Trophoblast cell (in vitro differentiated cells and primary cell): ENCODE measurements around the gene MAP6D1. TPM values are rescaled to one million over a fixed set of nuclear protein-coding genes. Genes with fewer than 3 reads are reported as not detected.

Experiments
- DNase-seq, 2 donors: peaks; one replicate each; pipeline ENCODE4 v3.0.0-alpha.2; 2016
- H2AFZ ChIP-seq: 2 replicates; pipeline ENCODE4 v1.6.1; 2013; ENCODE audit warnings: low read length, moderate library complexity, mild to moderate bottlenecking; ENCODE audit not compliant: insufficient read depth, poor library complexity
- H2AK5ac ChIP-seq: 2 replicates; pipeline ENCODE4 v1.6.1; 2013; ENCODE audit warnings: mild to moderate bottlenecking, low read length
- H2BK120ac ChIP-seq: 2 replicates; pipeline ENCODE4 v1.6.1; 2013; ENCODE audit warnings: low read length, mild to moderate bottlenecking, moderate library complexity; ENCODE audit not compliant: insufficient read depth, poor library complexity
- H2BK12ac ChIP-seq: 2 replicates; pipeline ENCODE4 v1.6.1; 2013; ENCODE audit warnings: mild to moderate bottlenecking, low read length, moderate library complexity
- H2BK5ac ChIP-seq: 2 replicates; pipeline ENCODE4 v1.6.1; 2013; ENCODE audit warnings: low read length, low read depth, moderate library complexity, mild to moderate bottlenecking; ENCODE audit not compliant: poor library complexity
- H3K14ac ChIP-seq: 2 replicates; pipeline ENCODE4 v1.6.1; 2013; ENCODE audit warnings: mild to moderate bottlenecking, low read length
- H3K18ac ChIP-seq: 2 replicates; pipeline ENCODE4 v1.6.1; 2013; ENCODE audit warnings: mild to moderate bottlenecking, low read length
- H3K23ac ChIP-seq: 2 replicates; pipeline ENCODE4 v1.6.1; 2013; ENCODE audit warnings: low read length
- H3K27ac ChIP-seq: 2 replicates; pipeline ENCODE4 v1.5.1; 2013; ENCODE audit warnings: low read depth, mild to moderate bottlenecking, inconsistent platforms, low read length, moderate library complexity
- H3K27me3 ChIP-seq: 2 replicates; pipeline ENCODE4 v1.6.1; 2013; ENCODE audit warnings: inconsistent platforms, mild to moderate bottlenecking, low read length, moderate library complexity; ENCODE audit not compliant: insufficient read depth
- H3K36me3 ChIP-seq, 2 experiments: 1 replicate in 1 of 2; 2 replicates in 1 of 2; pipeline ENCODE4 v1.6.1; 2013; ENCODE audit warnings: low read length in 2 of 2, mild to moderate bottlenecking in 2 of 2, moderate library complexity in 1 of 2; ENCODE audit not compliant: insufficient read depth in 2 of 2, control insufficient read depth in 1 of 2
- H3K4ac ChIP-seq: 2 replicates; pipeline ENCODE4 v1.6.1; 2013; ENCODE audit warnings: low read depth, mild to moderate bottlenecking, low read length, moderate library complexity
- H3K4me1 ChIP-seq, 2 experiments: 1 replicate in 1 of 2; 2 replicates in 1 of 2; pipeline ENCODE4 v1.6.1; 2013; ENCODE audit warnings: low read length in 2 of 2, mild to moderate bottlenecking in 2 of 2, moderate library complexity in 1 of 2; ENCODE audit not compliant: insufficient read depth in 2 of 2, control insufficient read depth in 1 of 2
- H3K4me2 ChIP-seq: 2 replicates; pipeline ENCODE4 v1.6.1; 2013; ENCODE audit warnings: inconsistent platforms, mild to moderate bottlenecking, low read length, moderate library complexity
- H3K4me3 ChIP-seq: 2 replicates; pipeline ENCODE4 v1.5.1; 2013; ENCODE audit warnings: mild to moderate bottlenecking, low read depth, low read length, inconsistent platforms
- H3K79me1 ChIP-seq: one replicate; pipeline ENCODE4 v1.6.1; 2013; ENCODE audit warnings: low read length
- H3K79me2 ChIP-seq: 2 replicates; pipeline ENCODE4 v1.6.1; 2013; ENCODE audit warnings: low read length, mild to moderate bottlenecking; ENCODE audit not compliant: control insufficient read depth, insufficient read depth, poor library complexity
- H3K9ac ChIP-seq: 2 replicates; pipeline ENCODE4 v1.6.1; 2013; ENCODE audit warnings: mild to moderate bottlenecking, low read length
- H3K9me3 ChIP-seq: 2 replicates; pipeline ENCODE4 v1.6.1; 2013; ENCODE audit warnings: low read depth, mild to moderate bottlenecking, control low read depth, inconsistent platforms, low read length; ENCODE audit not compliant: insufficient read depth
- H4K12ac ChIP-seq: 2 replicates; pipeline ENCODE4 v1.6.1; 2013; ENCODE audit warnings: low read depth, mild to moderate bottlenecking, low read length, moderate library complexity
- H4K8ac ChIP-seq: 2 replicates; pipeline ENCODE4 v1.6.1; 2013; ENCODE audit warnings: low read depth, mild to moderate bottlenecking, low read length, moderate library complexity
- H4K91ac ChIP-seq: one replicate; pipeline ENCODE4 v1.6.1; 2013; ENCODE audit warnings: low read depth, mild to moderate bottlenecking, low read length, moderate library complexity
- WGBS: extraction: QIAGEN DNeasy Blood & Tissue Kit; methylation state at CpG from one replicate; pipeline ENCODE4 v1.1.7; 2013; ENCODE audit warnings: missing lambda C conversion rate; ENCODE audit not compliant: insufficient read length, insufficient coverage; ENCODE audit errors: extremely low coverage; 5-methylcytosine and 5-hydroxymethylcytosine counted together
- polyA plus RNA-seq: library from polyadenylated mRNA; stranded (reverse); fragments of 200-250 nt; gene quantifications from 2 replicates; pipeline ENCODE4 v1.2.3, GENCODE V29; 2013

The MAP6D1 gene
- 3.0 and 3.5 TPM in 2 replicates for polyA plus RNA-seq

- Histone ChIP-seq H3K79me1 (no peaks in the 10 kb centered on the region), H3K4me1 (peaks cover 9 to 10% of the 10 kb centered on the region in 2 experiments), H3K36me3 (peaks cover 7 to 16% of the 10 kb centered on the region in 2 experiments), H3K27ac (no peak within 1 kb of the TSS), H3K9ac (peak within 1 kb of the TSS; percentile 79), H4K8ac (no peak within 1 kb of the TSS), H3K9me3 (no peaks in the 10 kb centered on the region), H3K27me3 (no peaks in the 10 kb centered on the region), H2AK5ac (no peak within 1 kb of the TSS), H3K4me2 (peak within 1 kb of the TSS; percentile 99), H3K79me2 (no peaks in the 10 kb centered on the region), H4K12ac (peak within 1 kb of the TSS; percentile 22), H2BK120ac (no peak within 1 kb of the TSS), H4K91ac (no peak within 1 kb of the TSS), H2BK5ac (no peak within 1 kb of the TSS), H2BK12ac (peak within 1 kb of the TSS; percentile 27), H3K4me3 (peak within 1 kb of the TSS; percentile 84), H3K4ac (no peak within 1 kb of the TSS), H2AFZ (peak within 1 kb of the TSS; percentile 84), H3K18ac (no peak within 1 kb of the TSS), H3K14ac (peak within 1 kb of the TSS; percentile 11), H3K23ac (no peak within 1 kb of the TSS)
- WGBS = no CpG with 5 or more reads among the region's 69 CpGs
- DNase-seq = peak; percentile 66 to 78
Measured at GRCh38 chr3:183825456-183826161, at the start of gene MAP6D1. TSS of gene MAP6D1 (minus strand) at chr3:183825577. CDS start at chr3:183825547, 30 bp downstream.

GRCh38 chr3:183873914-183874313 is 48.5 kb upstream of the MAP6D1 start:
- no peak overlapping the region for H4K12ac ChIP-seq
- no peaks in the 10 kb centered on the region for H3K79me1 ChIP-seq
- no peak overlapping the region for H4K8ac ChIP-seq
- H3K79me2 ChIP-seq = peaks cover 3% of the 10 kb centered on the region
- no peak overlapping the region for H3K4me3 ChIP-seq
- H3K9ac ChIP-seq = no peak overlapping the region
- H3K4ac ChIP-seq = no peak overlapping the region
- no peaks in the 10 kb centered on the region for H3K27me3 ChIP-seq
- H3K18ac ChIP-seq = no peak overlapping the region
- H4K91ac ChIP-seq = no peak overlapping the region
- whole genome bisulfite sequencing = no CpG with 5 or more reads among the region's 3 CpGs
- peaks cover 0 to 2% of the 10 kb centered on the region in 2 experiments for H3K36me3 ChIP-seq
- no peaks in the 10 kb centered on the region for H3K4me1 ChIP-seq
- H3K27ac ChIP-seq = no peak overlapping the region
- no peak overlapping the region for H2BK120ac ChIP-seq
- H3K9me3 ChIP-seq = no peaks in the 10 kb centered on the region
- no peak overlapping the region for H3K4me2 ChIP-seq
- H3K23ac ChIP-seq = no peak overlapping the region
- H3K14ac ChIP-seq = no peak overlapping the region
- H2AK5ac ChIP-seq = no peak overlapping the region
- no peak overlapping the region for H2BK12ac ChIP-seq
- H2BK5ac ChIP-seq = no peak overlapping the region
- DNase-seq = no peak
- no peak overlapping the region for H2AFZ ChIP-seq

GRCh38 chr3:183871541-183871940 is 46.2 kb upstream of the MAP6D1 start:
- H2BK12ac ChIP-seq = no peak overlapping the region
- H3K27me3 ChIP-seq = no peaks in the 10 kb centered on the region
- no peak overlapping the region for H3K27ac ChIP-seq
- H3K36me3 ChIP-seq = peaks cover 4 to 6% of the 10 kb centered on the region in 2 experiments
- no peak overlapping the region for H3K9ac ChIP-seq
- H2BK5ac ChIP-seq = no peak overlapping the region
- H4K12ac ChIP-seq = no peak overlapping the region
- no peak for DNase-seq
- no peak overlapping the region for H2BK120ac ChIP-seq
- H3K4me3 ChIP-seq = no peak overlapping the region
- H3K4me1 ChIP-seq = no peaks in the 10 kb centered on the region
- no peak overlapping the region for H4K8ac ChIP-seq
- no peak overlapping the region for H3K14ac ChIP-seq
- H2AK5ac ChIP-seq = no peak overlapping the region
- no peak overlapping the region for H3K18ac ChIP-seq
- peaks cover 3% of the 10 kb centered on the region for H3K79me2 ChIP-seq
- no peak overlapping the region for H3K4ac ChIP-seq
- H3K4me2 ChIP-seq = no peak overlapping the region
- H3K79me1 ChIP-seq = no peaks in the 10 kb centered on the region
- WGBS = no CpG with 5 or more reads among the region's 2 CpGs
- H4K91ac ChIP-seq = no peak overlapping the region
- H3K23ac ChIP-seq = no peak overlapping the region
- H2AFZ ChIP-seq = no peak overlapping the region
- no peaks in the 10 kb centered on the region for H3K9me3 ChIP-seq

- no peak overlapping the region for H2AK5ac ChIP-seq
- no peaks in the 10 kb centered on the region for H3K79me1 ChIP-seq
- H3K36me3 ChIP-seq = peaks cover 5 to 6% of the 10 kb centered on the region in 2 experiments
- no peak overlapping the region for H3K18ac ChIP-seq
- no peak overlapping the region for H3K4ac ChIP-seq
- no peak overlapping the region for H3K4me2 ChIP-seq
- H3K23ac ChIP-seq = no peak overlapping the region
- 100% methylated on average over 1 of the region's 3 CpGs for WGBS
- no peak for DNase-seq
- no peak overlapping the region for H2BK120ac ChIP-seq
- H4K91ac ChIP-seq = no peak overlapping the region
- no peak overlapping the region for H2BK12ac ChIP-seq
- no peaks in the 10 kb centered on the region for H3K27me3 ChIP-seq
- peaks cover 3% of the 10 kb centered on the region for H3K79me2 ChIP-seq
- H2AFZ ChIP-seq = no peak overlapping the region
- H4K12ac ChIP-seq = no peak overlapping the region
- H3K27ac ChIP-seq = no peak overlapping the region
- no peaks in the 10 kb centered on the region for H3K4me1 ChIP-seq
- H3K4me3 ChIP-seq = no peak overlapping the region
- H3K14ac ChIP-seq = no peak overlapping the region
- no peak overlapping the region for H2BK5ac ChIP-seq
- H4K8ac ChIP-seq = no peak overlapping the region
- H3K9ac ChIP-seq = no peak overlapping the region
- no peaks in the 10 kb centered on the region for H3K9me3 ChIP-seq
Measured at GRCh38 chr3:183870563-183870962, 45.2 kb upstream of the MAP6D1 start.
